Heart right ventricle (tissue), 16 donors: Measurements from ENCODE around the gene MYRF. TPM values are rescaled to one million over a fixed set of nuclear protein-coding genes. Genes with fewer than 3 reads are reported as not detected.

ENCODE experiments used
- ATAC-seq, 8 donors: fragments of 200-7000 bp; cut with Tn5 transposase; one replicate each; pipeline ENCODE4 v1.9.1; 2020; ENCODE audit warnings: mild to moderate bottlenecking in 8 of 8, moderate library complexity in 8 of 8, moderate number of reproducible peaks in 1 of 8
- DNase-seq, 2 donors: peaks; one replicate each; pipeline ENCODE4 v3.0.0-alpha.2; 2020
- H3K27ac ChIP-seq, 10 donors: fragments of 200-600 bp; sonication (generic) in 2 of 10; one replicate each; pipeline versions ENCODE4 v1.5.0 to v1.8.0; 2020 to 2022; ENCODE audit warnings: mild to moderate bottlenecking in 3 of 10
- H3K27me3 ChIP-seq, 7 donors: fragments of 200-600 bp; one replicate each; pipeline ENCODE4 v1.8.0; 2021 to 2022; ENCODE audit warnings: mild to moderate bottlenecking in 2 of 7
- H3K36me3 ChIP-seq, 9 donors: fragments of 200-600 bp; sonication (generic) in 1 of 9; one replicate each; pipeline versions ENCODE4 v1.5.0 to v1.8.0; 2020 to 2022; ENCODE audit warnings: mild to moderate bottlenecking in 2 of 9
- H3K4me1 ChIP-seq, 9 donors: fragments of 200-600 bp; sonication (generic) in 1 of 9; one replicate each; pipeline versions ENCODE4 v1.5.0 to v1.8.0; 2020 to 2022; ENCODE audit warnings: mild to moderate bottlenecking in 4 of 9
- H3K4me3 ChIP-seq, 10 donors: fragments of 200-600 bp; sonication (generic) in 2 of 10; one replicate each; pipeline versions ENCODE4 v1.5.0 to v1.8.0; 2020 to 2022; ENCODE audit warnings: mild to moderate bottlenecking in 7 of 10, moderate library complexity in 2 of 10
- H3K9me3 ChIP-seq, 11 donors: fragments of 200-600 bp in 10 of 11; sonication (generic) in 2 of 11; one replicate each; pipeline versions ENCODE4 v1.5.0 to v1.8.0; 2013 to 2022; ENCODE audit warnings: mild to moderate bottlenecking in 2 of 11, control low read depth in 1 of 11, moderate library complexity in 1 of 11
- CTCF ChIP-seq, 9 donors: fragments of 200-600 bp; sonication (generic) in 2 of 9; IDR thresholded peaks; one replicate each; pipeline versions ENCODE4 v1.5.0 to v1.8.0; 2021 to 2022; ENCODE audit warnings: antibody characterized with exemption in 9 of 9, mild to moderate bottlenecking in 5 of 9, moderate library complexity in 1 of 9
- WGBS, 2 donors: extraction: QIAGEN DNeasy Blood & Tissue Kit; methylation state at CpG; one replicate each; pipeline ENCODE4 v1.1.7; 2013; ENCODE audit warnings: inconsistent platforms in 1 of 2; 5-methylcytosine and 5-hydroxymethylcytosine counted together
- intact Hi-C, 10 donors: fragments of 100-400 bp; cut with DNase I; formaldehyde crosslinking; loops; one replicate each; pipeline versions ENCODE4 v1.11.1 to v1.14.2; 2022
- polyA plus RNA-seq, 2 donors: library from polyadenylated mRNA; stranded (reverse); fragments of 200-250 nt; gene quantifications; one replicate each; pipeline ENCODE4 v1.2.3, GENCODE V29; 2013
- total RNA-seq, 10 donors: library from RNA; stranded (reverse); fragmentation: NEBNext Ultra II Directional in 3 of 10; extraction: Animal tissue kit (Norgen Biotek cat#: 25700) in 3 of 10; gene quantifications; one replicate each; pipeline versions ENCODE4 v1.2.1 to v1.2.4, GENCODE V29; 2021 to 2023
- donor health status: Arrhythmogenic right ventricular cardiomyopathy.
- donor health status: ischemic (EF 13 %, LVEDD 7.1; RV severe dilation, severe dysfunction).
- donor health status: healthy with polysubstance abuse.
- donor health status: DM: no; HTN: yes; CAD: no.
- donor health status: DM: no; HTN: no; CAD: no.
- donor health status: ischemic (EF 25% LVEDD 6.9; RV normal size, moderate dysfunction).
- donor health status: ischemic (EF 25% LVEDD 5.7; RV mildly dilated, moderate dysfunction).
- donor health status: healthy.
- donor health status: DM: yes; HTN: yes; CAD: no.
- donor health status: Ischemic cardiomyopathy.
- donor health status: ischemic (EF 35%, LVEDD 5.7; RV mildly dilated, moderate dysfunction).
- donor health status: nonischemic (EF 11% LVEDD 7.7; RV severe dilation, severe dysfunction).
- donor health status: DM: yes; HTN: yes; CAD: no.
- donor health status: PGD.
- donor health status: ischemic (EF 29% LVEDD 5.4; RV normal size, mild dysfunction).
- donor health status: nonischemic (EF 23%, LVEDD 6.1; RV moderate dilation, normal function).

MYRF gene
- total and polyA plus RNA-seq, 12 donors, result 0.13 to 1.2 (median 0.26) TPM

GRCh38 chr11:61800331-61801281, 48.2 kb downstream of the MYRF start:
- DNase-seq, result no peak
- TF ChIP-seq CTCF (IDR thresholded peaks at IDR 0.05), result no peak
- Histone ChIP-seq H3K36me3 (peaks cover 0 to 59% (median 14%) of the 10 kb centered on the region in 9 donors), H3K4me1 (peaks cover 0 to 20% (median 9%) of the 10 kb centered on the region in 9 donors), H3K4me3 (no peak overlapping the region), H3K27me3 (no peaks in the 10 kb centered on the region), H3K27ac (no peak overlapping the region), H3K9me3 (no peaks in the 10 kb centered on the region)
- intact Hi-C loops, result loop anchor here in 4 of 10 donors (5.0 to 10.0 kb wide), 4 partner anchors 94 to 307 kb away; partner anchors contain the start of gene FADS3 (in 1 of the 4)
- no peak for ATAC-seq
- whole genome bisulfite sequencing, 2 donors, result 79 to 90% methylated on average over 3 of the region's 3 CpGs

- H3K9me3 ChIP-seq, result no peaks in the 10 kb centered on the region
- no peak for DNase-seq
- TF ChIP-seq CTCF (IDR thresholded peaks at IDR 0.05), result no peak
- ATAC-seq, result no peak
- peaks cover 0 to 12% (median 4%) of the 10 kb centered on the region in 9 donors for H3K4me1 ChIP-seq
- peaks cover 0 to 64% (median 21%) of the 10 kb centered on the region in 9 donors for H3K36me3 ChIP-seq
- H3K27me3 ChIP-seq, result no peaks in the 10 kb centered on the region
- H3K4me3 ChIP-seq, result no peak overlapping the region
- 88% methylated on average over 6 of the region's 6 CpGs for WGBS, 2 donors
- H3K27ac ChIP-seq, result no peak overlapping the region
- intact Hi-C loops, result loop anchor here in 4 of 10 donors (5.0 to 10.0 kb wide), 4 partner anchors 92 to 305 kb away; partner anchors contain the start of gene FADS3 (in 1 of the 4)
Measured at GRCh38 chr11:61802605-61803004, 50.2 kb downstream of the MYRF start.

GRCh38 chr11:61803889-61804647, 51.6 kb downstream of the MYRF start:
- Histone ChIP-seq H3K36me3 (peaks cover 0 to 79% (median 24%) of the 10 kb centered on the region in 9 donors), H3K9me3 (no peaks in the 10 kb centered on the region), H3K4me1 (peaks cover 0 to 9% (median 0%) of the 10 kb centered on the region in 9 donors), H3K27ac (no peak overlapping the region), H3K4me3 (no peak overlapping the region), H3K27me3 (no peaks in the 10 kb centered on the region)
- intact Hi-C loops, result loop anchor here in 4 of 10 donors (5.0 to 10.0 kb wide), 4 partner anchors 91 to 303 kb away; partner anchors contain the start of gene FADS3 (in 1 of the 4)
- ATAC-seq (no peak), DNase-seq (no peak)
- TF ChIP-seq CTCF (IDR thresholded peaks at IDR 0.05), result no peak
- 49 to 58% methylated on average over 3 of the region's 3 CpGs for WGBS, 2 donors

GRCh38 chr11:61805146-61805545, 52.7 kb downstream of the MYRF start:
- intact Hi-C loops, result loop anchor here in 2 of 10 donors (10.0 kb wide), 2 partner anchors 90 to 280 kb away; partner anchors contain the start of gene FADS3 (in 1 of the 2)

More at GRCh38 chr11:61805146-61805545, 52.7 kb downstream of the MYRF start:
- ATAC-seq, result no peak
- no peak for TF ChIP-seq CTCF (IDR thresholded peaks at IDR 0.05)
- Histone ChIP-seq H3K4me3 (no peak overlapping the region), H3K36me3 (peaks cover 0 to 88% (median 30%) of the 10 kb centered on the region in 9 donors), H3K4me1 (peaks cover 0 to 7% (median 0%) of the 10 kb centered on the region in 9 donors), H3K9me3 (no peaks in the 10 kb centered on the region), H3K27ac (no peak overlapping the region), H3K27me3 (no peaks in the 10 kb centered on the region)
- DNase-seq, result no peak
- 88 to 98% methylated on average over 1 of the region's 1 CpG for WGBS, 2 donors
